Measurements from ENCODE around the gene AIFM1. TPM values are rescaled to one million over a fixed set of nuclear protein-coding genes. Genes with fewer than 3 reads are reported as not detected.

AIFM1 gene
- total and polyA plus RNA-seq, 4 donors, result 33.1 to 79.0 (median 66.4) TPM

GRCh38 chrX:130213376-130213775 is 47.7 kb upstream of the AIFM1 start:
- H3K9ac ChIP-seq (ENCODE audit: low read depth in 1 of 2, low read length in 2 of 2), result no peak overlapping the region
- H3K27me3 ChIP-seq (ENCODE audit: control insufficient read depth in 4 of 4, insufficient read depth in 4 of 4, low read length in 3 of 4), result no peaks in the 10 kb centered on the region
- 88% methylated on average over 2 of the region's 2 CpGs for WGBS
- TF ChIP-seq SP1 (IDR thresholded peaks at IDR 0.05) (no peak), RAD21 (IDR thresholded peaks at IDR 0.05) (no peak), GABPA (IDR thresholded peaks at IDR 0.05 in 1 of 2, conservative IDR thresholded peaks at IDR 0.05 in 1 of 2) (no peak), FOXA2 (IDR thresholded peaks at IDR 0.05) (no peak), NR2F2 (IDR thresholded peaks at IDR 0.05) (no peak), EGR1 (IDR thresholded peaks at IDR 0.05; ENCODE audit: low read depth in 2 of 2) (no peak), HNF4G (IDR thresholded peaks at IDR 0.05) (no peak), YY1 (IDR thresholded peaks at IDR 0.05) (no peak), ZBTB33 (IDR thresholded peaks at IDR 0.05) (no peak), HNF4A (conservative IDR thresholded peaks at IDR 0.05) (no peak), RXRA (IDR thresholded peaks at IDR 0.05) (no peak), REST (IDR thresholded peaks at IDR 0.05) (no peak), FOXA1 (IDR thresholded peaks at IDR 0.05) (no peak), MAX (IDR thresholded peaks at IDR 0.05) (no peak)
- H3K36me3 ChIP-seq (ENCODE audit: control insufficient read depth in 4 of 4, insufficient read depth in 3 of 4, low read depth in 1 of 4, low read length in 3 of 4), result peaks cover 0 to 3% (median 2%) of the 10 kb centered on the region in 4 donors
- H3K9me3 ChIP-seq (ENCODE audit: control insufficient read depth in 4 of 4, low read length in 3 of 4), result no peaks in the 10 kb centered on the region
- no peak for DNase-seq (ENCODE audit: low spot score)
- H3K4me1 ChIP-seq (ENCODE audit: control insufficient read depth in 4 of 4, insufficient read depth in 4 of 4, low read length in 3 of 4), result no peaks in the 10 kb centered on the region
- H3K27ac ChIP-seq (ENCODE audit: low read depth in 1 of 2, low read length in 2 of 2), result no peak overlapping the region
- no peak overlapping the region for H3K4me3 ChIP-seq (ENCODE audit: low read depth in 1 of 3, low read length in 3 of 3)

- 91% methylated on average over 1 of the region's 1 CpG for WGBS
- Histone ChIP-seq H3K9ac (ENCODE audit: low read depth in 1 of 2, low read length in 2 of 2) (no peak overlapping the region), H3K27ac (ENCODE audit: low read depth in 1 of 2, low read length in 2 of 2) (no peak overlapping the region), H3K36me3 (ENCODE audit: control insufficient read depth in 4 of 4, insufficient read depth in 3 of 4, low read depth in 1 of 4, low read length in 3 of 4) (peaks cover 0 to 3% (median 2%) of the 10 kb centered on the region in 4 donors), H3K4me1 (ENCODE audit: control insufficient read depth in 4 of 4, insufficient read depth in 4 of 4, low read length in 3 of 4) (no peaks in the 10 kb centered on the region), H3K4me3 (ENCODE audit: low read depth in 1 of 3, low read length in 3 of 3) (no peak overlapping the region), H3K27me3 (ENCODE audit: control insufficient read depth in 4 of 4, insufficient read depth in 4 of 4, low read length in 3 of 4) (no peaks in the 10 kb centered on the region), H3K9me3 (ENCODE audit: control insufficient read depth in 4 of 4, low read length in 3 of 4) (no peaks in the 10 kb centered on the region)
- DNase-seq (ENCODE audit: low spot score), result no peak
- TF ChIP-seq FOXA2 (IDR thresholded peaks at IDR 0.05) (no peak), JUND (IDR thresholded peaks at IDR 0.05) (no peak), MAX (IDR thresholded peaks at IDR 0.05) (no peak), NR2F2 (IDR thresholded peaks at IDR 0.05) (no peak), FOXA1 (IDR thresholded peaks at IDR 0.05) (no peak), HNF4A (conservative IDR thresholded peaks at IDR 0.05) (no peak), EGR1 (IDR thresholded peaks at IDR 0.05; ENCODE audit: low read depth in 2 of 2) (no peak), ATF3 (IDR thresholded peaks at IDR 0.05) (no peak), TAF1 (conservative IDR thresholded peaks at IDR 0.05) (no peak), REST (IDR thresholded peaks at IDR 0.05) (no peak)
Measured at GRCh38 chrX:130212371-130212770, 46.7 kb upstream of the AIFM1 start.

All from liver (tissue), 9 donors.